ENCODE measurements around the gene TAS2R31. TPM values are rescaled to one million over a fixed set of nuclear protein-coding genes. Genes with fewer than 3 reads are reported as not detected.

TAS2R31 gene
- total RNA-seq, 1 donor from 2014 or later = 17.7 TPM

- DNase-seq = no peak
These were observed 33.0 kb downstream of the TAS2R31 start, which contains the start of gene TAS2R20 for GRCh38 chr12:10998204-10998603. TAS2R20 (minus strand) TSS chr12:10998304; CDS start chr12:10997875, 429 bp downstream.

GRCh38 chr12:10994307-10994706, 36.9 kb downstream of the TAS2R31 start:
- DNase-seq = no peak

- no peak for DNase-seq
These were observed 42.1 kb downstream of the TAS2R31 start for GRCh38 chr12:10989107-10989506.

- no peak for DNase-seq
These were observed 44.4 kb downstream of the TAS2R31 start, which contains the start of gene TAS2R50 for GRCh38 chr12:10986812-10987211. TAS2R50 (minus strand) TSS chr12:10986912; CDS start chr12:10986860, 52 bp downstream.

GRCh38 chr12:10982244-10982643, 49.0 kb downstream of the TAS2R31 start:
- DNase-seq = no peak

Other genes starting within 250 kb of the TAS2R31 start
- not detected for gene TAS2R7, start 228.8 kb downstream of the TAS2R31 start, total RNA-seq
- not detected for gene TAS2R8, start 224.1 kb downstream of the TAS2R31 start, total RNA-seq
- gene TAS2R9, start 221.2 kb downstream of the TAS2R31 start, total RNA-seq = not detected
- 2.8 TPM for gene TAS2R10, start 205.0 kb downstream of the TAS2R31 start, total RNA-seq
- gene PRR4, start 181.9 kb downstream of the TAS2R31 start, total RNA-seq = 19.3 TPM
- 85.8 TPM for gene PRH1, start 147.2 kb downstream of the TAS2R31 start, total RNA-seq
- gene TAS2R13, start 121.8 kb downstream of the TAS2R31 start, total RNA-seq = 3.2 TPM
- gene PRH2, start 102.2 kb downstream of the TAS2R31 start, total RNA-seq = 335 TPM
- 9.1 TPM for gene TAS2R14, start 92.1 kb downstream of the TAS2R31 start, total RNA-seq
- gene TAS2R50, start 44.5 kb downstream of the TAS2R31 start, total RNA-seq = 10.7 TPM
- 8.2 TPM for gene TAS2R20, start 33.1 kb downstream of the TAS2R31 start, total RNA-seq
- gene TAS2R19, start 8.8 kb downstream of the TAS2R31 start, total RNA-seq = 17.1 TPM
- gene TAS2R46, start 30.9 kb upstream of the TAS2R31 start, total RNA-seq = 8.4 TPM
- 20.5 TPM for gene TAS2R43, start 60.9 kb upstream of the TAS2R31 start, total RNA-seq
- gene TAS2R30, start 103.2 kb upstream of the TAS2R31 start, total RNA-seq = 16.9 TPM
- 9.3 TPM for gene SMIM10L1, start 139.8 kb upstream of the TAS2R31 start, total RNA-seq
- gene TAS2R42, start 155.5 kb upstream of the TAS2R31 start, total RNA-seq = not detected
- not detected for gene PRB3, start 238.3 kb upstream of the TAS2R31 start, total RNA-seq

Data from tongue (tissue), 2 donors.